Tibial nerve (tissue), 4 donors: ENCODE data around the gene LTBP2. TPM values are rescaled to one million over a fixed set of nuclear protein-coding genes. Genes with fewer than 3 reads are reported as not detected.

Source experiments
- DNase-seq, 2 donors: peaks; one replicate each; pipeline ENCODE4 v3.0.0-alpha.2; 2019; ENCODE audit warnings: low spot score in 2 of 2
- H3K27ac ChIP-seq, 4 donors: fragments of 200-600 bp; sonication (generic) in 3 of 4; one replicate each; pipeline ENCODE4 v1.5.1; 2017 to 2019; ENCODE audit warnings: mild to moderate bottlenecking in 1 of 4
- H3K27me3 ChIP-seq, 2 donors: fragments of 200-600 bp; sonication (generic) in 1 of 2; one replicate each; pipeline versions ENCODE4 v1.5.1 to v1.6.0; 2017 to 2019
- H3K36me3 ChIP-seq, 3 donors: fragments of 200-600 bp; sonication (generic); one replicate each; pipeline ENCODE4 v1.5.1; 2018 to 2019
- H3K4me1 ChIP-seq, 4 donors: fragments of 200-600 bp; sonication (generic) in 3 of 4; one replicate each; pipeline ENCODE4 v1.5.1; 2017 to 2019
- H3K4me3 ChIP-seq, 4 donors: fragments of 200-600 bp; sonication (generic) in 3 of 4; one replicate each; pipeline ENCODE4 v1.5.1; 2017 to 2019; ENCODE audit warnings: mild to moderate bottlenecking in 1 of 4, moderate library complexity in 1 of 4
- H3K9me3 ChIP-seq, 4 donors: fragments of 200-600 bp; sonication (generic) in 3 of 4; one replicate each; pipeline ENCODE4 v1.5.1; 2017 to 2019
- CTCF ChIP-seq, 5 experiments: fragments of 200-600 bp in 3 of 5; fragments of 450-650 bp in 2 of 5; sonication (generic) in 3 of 5; IDR thresholded peaks; one replicate each; pipeline ENCODE4 v1.5.1; 2016 to 2019; ENCODE audit warnings: antibody characterized with exemption in 5 of 5, mild to moderate bottlenecking in 3 of 5, moderate library complexity in 2 of 5
- EP300 ChIP-seq, 2 donors: sonication (generic); formaldehyde crosslinking; IDR thresholded peaks; one replicate each; pipeline ENCODE4 v1.6.1; 2017; ENCODE audit warnings: antibody characterized with exemption in 2 of 2, mild to moderate bottlenecking in 1 of 2
- POLR2A ChIP-seq, 2 donors: fragments of 450-650 bp; IDR thresholded peaks; one replicate each; pipeline ENCODE4 v1.6.1; 2017; ENCODE audit warnings: antibody characterized with exemption in 2 of 2, mild to moderate bottlenecking in 2 of 2, moderate library complexity in 2 of 2
- WGBS, 2 donors: methylation state at CpG; one replicate each; pipeline ENCODE4 v1.1.5; 2018; 5-methylcytosine and 5-hydroxymethylcytosine counted together
- total RNA-seq, 4 donors: library from RNA; depleted of rRNA; stranded (reverse); fragments of >200 nt; gene quantifications; one replicate each; pipeline ENCODE4 v1.1.0, GENCODE V29; 2016

LTBP2 gene
- total RNA-seq, 4 donors from 2014 or later = 67.1 to 276 (median 134) TPM

DNA sequence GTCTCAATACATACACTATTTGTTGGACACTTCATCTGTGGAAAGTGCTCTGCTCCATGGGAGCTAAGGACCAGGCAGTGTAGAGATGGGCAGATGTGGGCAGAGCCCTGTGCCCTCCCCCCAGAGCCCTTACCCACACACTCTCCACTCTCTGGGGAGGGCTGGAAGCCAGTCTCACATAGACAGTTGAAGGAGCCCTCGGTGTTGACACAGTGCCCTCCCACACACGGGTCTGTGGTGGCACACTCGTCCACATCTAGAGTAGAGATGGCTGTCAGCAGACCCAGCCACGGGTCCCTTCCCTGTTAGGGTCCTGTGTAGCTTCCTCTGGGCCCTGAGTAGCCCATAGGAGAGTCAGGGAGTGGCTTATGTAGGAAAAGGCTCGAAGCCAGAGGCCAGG lies 104.2 kb downstream of the LTBP2 start:
- TF ChIP-seq CTCF (IDR thresholded peaks at IDR 0.05) (no peak), EP300 (IDR thresholded peaks at IDR 0.05) (no peak), POLR2A (IDR thresholded peaks at IDR 0.05) (no peak)
- H3K27ac ChIP-seq = peak overlapping the region in 2 of 4 donors; percentile 63 to 75
- H3K4me1 ChIP-seq = peaks cover 0 to 39% (median 11%) of the 10 kb centered on the region in 4 donors
- H3K4me3 ChIP-seq = no peak overlapping the region
- WGBS, 2 donors = 42 to 58% methylated on average over 4 to 5 of the region's 5 CpGs
- H3K36me3 ChIP-seq = peaks cover 0 to 52% (median 0%) of the 10 kb centered on the region in 3 donors
- DNase-seq = no peak
- no peaks in the 10 kb centered on the region for H3K27me3 ChIP-seq
- no peaks in the 10 kb centered on the region for H3K9me3 ChIP-seq

GRCh38 chr14:74507085-74507484 lies 105.0 kb downstream of the LTBP2 start:
- no peak overlapping the region for H3K4me3 ChIP-seq
- WGBS, 2 donors = 66 to 68% methylated on average over 8 of the region's 8 CpGs
- H3K9me3 ChIP-seq = no peaks in the 10 kb centered on the region
- DNase-seq = no peak
- H3K27me3 ChIP-seq = no peaks in the 10 kb centered on the region
- no peak for TF ChIP-seq CTCF (IDR thresholded peaks at IDR 0.05)
- no peak for TF ChIP-seq POLR2A (IDR thresholded peaks at IDR 0.05)
- TF ChIP-seq EP300 (IDR thresholded peaks at IDR 0.05) = no peak
- H3K4me1 ChIP-seq = peaks cover 0 to 39% (median 9%) of the 10 kb centered on the region in 4 donors
- H3K27ac ChIP-seq = no peak overlapping the region
- peaks cover 0 to 56% (median 0%) of the 10 kb centered on the region in 3 donors for H3K36me3 ChIP-seq

- peak overlapping the region in 1 of 4 donors; percentile 37 for H3K27ac ChIP-seq
- H3K9me3 ChIP-seq = no peaks in the 10 kb centered on the region
- 79 to 85% methylated on average over 11 to 13 of the region's 13 CpGs for WGBS, 2 donors
- H3K36me3 ChIP-seq = peaks cover 0 to 56% (median 0%) of the 10 kb centered on the region in 3 donors
- TF ChIP-seq POLR2A (IDR thresholded peaks at IDR 0.05) = no peak
- no peak for TF ChIP-seq EP300 (IDR thresholded peaks at IDR 0.05)
- TF ChIP-seq CTCF (IDR thresholded peaks at IDR 0.05) = no peak
- no peak overlapping the region for H3K4me3 ChIP-seq
- H3K4me1 ChIP-seq = peaks cover 0 to 39% (median 8%) of the 10 kb centered on the region in 4 donors
- DNase-seq = no peak
- no peaks in the 10 kb centered on the region for H3K27me3 ChIP-seq
Measured at GRCh38 chr14:74506411-74506851, 105.6 kb downstream of the LTBP2 start.

- WGBS, 2 donors = 82 to 84% methylated on average over 17 of the region's 17 CpGs
- peak overlapping the region in 1 of 4 donors; percentile 37 for H3K27ac ChIP-seq
- no peak for DNase-seq
Measured at GRCh38 chr14:74505831-74506230, 106.2 kb downstream of the LTBP2 start.

More at GRCh38 chr14:74505831-74506230, 106.2 kb downstream of the LTBP2 start:
- no peak for TF ChIP-seq POLR2A (IDR thresholded peaks at IDR 0.05)
- TF ChIP-seq CTCF (IDR thresholded peaks at IDR 0.05) = no peak
- no peak for TF ChIP-seq EP300 (IDR thresholded peaks at IDR 0.05)
- H3K36me3 ChIP-seq = peaks cover 0 to 59% (median 0%) of the 10 kb centered on the region in 3 donors
- H3K4me3 ChIP-seq = no peak overlapping the region
- H3K4me1 ChIP-seq = peaks cover 0 to 39% (median 5%) of the 10 kb centered on the region in 4 donors
- no peaks in the 10 kb centered on the region for H3K27me3 ChIP-seq
- H3K9me3 ChIP-seq = no peaks in the 10 kb centered on the region
